ENCODE data around the gene FGFR3.
"Not testable (repeated sequence)": the region's sequence is repeated elsewhere in the genome, so short reads cannot be mapped to it uniquely, and the experiment has no call there.

FGFR3 gene

GRCh38 chr4:1839282-1839681 lies 46.2 kb downstream of the FGFR3 start:
- H3K27ac Mint-ChIP-seq: peak overlapping the region in 1 of 2 donors; percentile 28
- ATAC-seq: no peak
- H3K27me3 Mint-ChIP-seq: no peaks in the 10 kb centered on the region
- no peak overlapping the region for H3K4me3 Mint-ChIP-seq
- H3K4me1 Mint-ChIP-seq: peaks cover 31% of the 10 kb centered on the region
- H3K9me3 Mint-ChIP-seq: no peaks in the 10 kb centered on the region
- no peak for DNase-seq

GRCh38 chr4:1841201-1841886 lies 48.3 kb downstream of the FGFR3 start:
- Mint-ChIP-seq H3K4me1 (peaks cover 27% of the 10 kb centered on the region), H3K4me3 (no peak overlapping the region), H3K9me3 (no peaks in the 10 kb centered on the region), H3K27me3 (no peaks in the 10 kb centered on the region), H3K27ac (peak overlapping the region in 1 of 2 donors; percentile 80)
- ATAC-seq: no peak
- DNase-seq: no peak

- Mint-ChIP-seq H3K27ac (peak overlapping the region; percentile 30 to 80), H3K4me3 (no peak overlapping the region), H3K4me1 (peaks cover 27% of the 10 kb centered on the region), H3K9me3 (no peaks in the 10 kb centered on the region), H3K27me3 (no peaks in the 10 kb centered on the region)
- ATAC-seq: no peak
- DNase-seq: no peak
Observed at GRCh38 chr4:1841887-1842210, 48.8 kb downstream of the FGFR3 start.

GRCh38 chr4:1842339-1842895 lies 49.3 kb downstream of the FGFR3 start:
- Mint-ChIP-seq H3K4me3 (no peak overlapping the region), H3K27ac (no peak overlapping the region), H3K4me1 (peaks cover 27% of the 10 kb centered on the region), H3K27me3 (no peaks in the 10 kb centered on the region), H3K9me3 (no peaks in the 10 kb centered on the region)
- ATAC-seq (no peak), DNase-seq (no peak)

- Mint-ChIP-seq H3K9me3 (no peaks in the 10 kb centered on the region), H3K4me1 (peaks cover 27% of the 10 kb centered on the region), H3K4me3 (no peak overlapping the region), H3K27ac (no peak overlapping the region), H3K27me3 (no peaks in the 10 kb centered on the region)
- DNase-seq (no peak), ATAC-seq (no peak)
Observed at GRCh38 chr4:1842993-1843448, 49.9 kb downstream of the FGFR3 start.

GRCh38 chr4:1843852-1844251 lies 50.8 kb downstream of the FGFR3 start:
- Mint-ChIP-seq H3K27ac (peak overlapping the region in 1 of 2 donors; percentile 71), H3K4me1 (peaks cover 27% of the 10 kb centered on the region), H3K27me3 (no peaks in the 10 kb centered on the region), H3K9me3 (no peaks in the 10 kb centered on the region), H3K4me3 (no peak overlapping the region)
- no peak for DNase-seq
- no peak for ATAC-seq

GRCh38 chr4:1844618-1845017 lies 51.5 kb downstream of the FGFR3 start:
- ATAC-seq, H3K27me3 Mint-ChIP-seq, H3K4me3 Mint-ChIP-seq, H3K9me3 Mint-ChIP-seq, DNase-seq: not testable (repeated sequence)
- Mint-ChIP-seq H3K4me1 (peaks cover 27% of the 10 kb centered on the region), H3K27ac (peak overlapping the region in 1 of 2 donors; percentile 54)

GRCh38 chr4:1846580-1846979 lies 53.5 kb downstream of the FGFR3 start:
- DNase-seq (no peak), ATAC-seq (no peak)
- no peaks in the 10 kb centered on the region for H3K27me3 Mint-ChIP-seq
- no peaks in the 10 kb centered on the region for H3K9me3 Mint-ChIP-seq
- no peak overlapping the region for H3K27ac Mint-ChIP-seq
- no peak overlapping the region for H3K4me3 Mint-ChIP-seq
- peaks cover 36% of the 10 kb centered on the region for H3K4me1 Mint-ChIP-seq

- ATAC-seq (no peak), DNase-seq (no peak)
- no peak overlapping the region for H3K27ac Mint-ChIP-seq
- H3K27me3 Mint-ChIP-seq: no peaks in the 10 kb centered on the region
- H3K4me3 Mint-ChIP-seq: no peak overlapping the region
- H3K4me1 Mint-ChIP-seq: peaks cover 40% of the 10 kb centered on the region
- H3K9me3 Mint-ChIP-seq: no peaks in the 10 kb centered on the region
Observed at GRCh38 chr4:1850276-1850675, 57.2 kb downstream of the FGFR3 start.

- no peak for DNase-seq
- H3K27me3 Mint-ChIP-seq: no peaks in the 10 kb centered on the region
- no peaks in the 10 kb centered on the region for H3K9me3 Mint-ChIP-seq
- H3K4me1 Mint-ChIP-seq: peaks cover 40% of the 10 kb centered on the region
- ATAC-seq: no peak
- peak overlapping the region in 1 of 2 donors; percentile 42 for H3K4me3 Mint-ChIP-seq
- peak overlapping the region in 1 of 2 donors; percentile 71 for H3K27ac Mint-ChIP-seq
Observed at GRCh38 chr4:1851160-1851559, 58.1 kb downstream of the FGFR3 start.

- no peak overlapping the region for H3K27ac Mint-ChIP-seq
- no peaks in the 10 kb centered on the region for H3K9me3 Mint-ChIP-seq
- no peak overlapping the region for H3K4me3 Mint-ChIP-seq
- ATAC-seq (no peak), DNase-seq (no peak)
- H3K4me1 Mint-ChIP-seq: peaks cover 41% of the 10 kb centered on the region
- no peaks in the 10 kb centered on the region for H3K27me3 Mint-ChIP-seq
Observed at GRCh38 chr4:1851575-1852410, 58.7 kb downstream of the FGFR3 start.

GRCh38 chr4:1852904-1853623 lies 60.0 kb downstream of the FGFR3 start:
- H3K27ac Mint-ChIP-seq: no peak overlapping the region
- no peak overlapping the region for H3K4me3 Mint-ChIP-seq
- DNase-seq: no peak
- no peaks in the 10 kb centered on the region for H3K27me3 Mint-ChIP-seq
- ATAC-seq: no peak
- no peaks in the 10 kb centered on the region for H3K9me3 Mint-ChIP-seq
- peaks cover 50% of the 10 kb centered on the region for H3K4me1 Mint-ChIP-seq

GRCh38 chr4:1854752-1855151 lies 61.7 kb downstream of the FGFR3 start:
- ATAC-seq: no peak
- Mint-ChIP-seq H3K27ac (peak overlapping the region; percentile 52 to 91), H3K4me1 (peaks cover 50% of the 10 kb centered on the region), H3K4me3 (peak overlapping the region; percentile 74 to 83), H3K27me3 (no peaks in the 10 kb centered on the region), H3K9me3 (no peaks in the 10 kb centered on the region)
- DNase-seq: no peak

- Mint-ChIP-seq H3K27ac (peak overlapping the region; percentile 9 to 52), H3K4me1 (peaks cover 50% of the 10 kb centered on the region), H3K4me3 (peak overlapping the region; percentile 83 to 90), H3K9me3 (no peaks in the 10 kb centered on the region), H3K27me3 (no peaks in the 10 kb centered on the region)
- DNase-seq (peak; percentile 36 to 37), ATAC-seq (peak; percentile 48)
Observed at GRCh38 chr4:1855333-1856070, 62.4 kb downstream of the FGFR3 start.

All from stimulated activated naive CD8-positive, alpha-beta T cell treated with anti-CD3 and anti-CD28 coated beads, Interleukin-15, amount 100 ng/mL, for 72 hours (primary cell).